NCI-H748 treated with DMSO at 0.1 percent for 48 hours (cell line): Measurements from ENCODE around the gene SPDYE1.

Experiments used
- DNase-seq: peaks from one replicate; lab custom pipeline; 2025; lab: John Stamatoyannopoulos, UW

SPDYE1 gene

GRCh38 chr7:44044315-44045225 lies 46.9 kb downstream of the SPDYE1 start, which contains the start of gene DBNL:
Gene DBNL (plus strand): TSS chr7:44044702. CDS start chr7:44044738, 36 bp downstream.
- DNase-seq = peak; percentile 76

DNA sequence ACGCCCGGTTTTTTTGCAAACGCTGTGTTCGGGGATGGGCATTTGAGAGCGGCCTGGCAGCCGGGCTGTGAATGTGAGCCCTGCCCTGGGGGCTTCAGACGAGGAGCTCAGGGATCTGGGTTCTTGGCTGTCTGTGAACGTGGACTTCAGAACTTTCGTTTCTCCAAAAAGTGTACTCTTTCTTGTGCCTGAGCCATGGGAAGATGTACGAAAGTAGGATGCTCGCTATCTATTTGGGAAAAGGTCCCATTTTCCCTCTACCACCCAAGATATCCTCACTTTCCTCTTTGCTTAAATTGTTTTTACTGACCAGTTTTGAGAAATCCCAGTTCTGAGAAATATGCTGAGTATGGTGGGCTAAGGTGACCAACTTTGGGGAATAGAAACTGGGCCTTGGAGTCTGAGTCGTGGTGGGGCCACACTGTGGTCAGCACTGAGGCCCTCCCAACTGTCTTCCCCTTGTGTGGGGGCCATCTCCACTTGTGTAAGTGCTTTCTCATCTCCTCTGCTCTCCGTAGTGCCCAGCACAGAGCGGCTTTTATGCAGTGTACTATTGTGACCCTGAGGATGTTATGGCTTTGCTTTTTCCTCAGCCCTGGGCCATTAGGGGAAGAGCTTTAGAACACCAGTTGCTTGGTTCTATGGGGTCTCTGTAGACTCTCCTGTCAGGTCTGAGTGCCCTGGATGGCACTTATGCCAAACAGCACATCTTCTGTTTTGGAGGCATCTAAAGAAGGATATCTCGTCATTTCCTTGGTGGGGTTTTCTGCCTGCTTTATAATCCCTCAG lies 47.7 kb downstream of the SPDYE1 start:
- no peak for DNase-seq

DNA sequence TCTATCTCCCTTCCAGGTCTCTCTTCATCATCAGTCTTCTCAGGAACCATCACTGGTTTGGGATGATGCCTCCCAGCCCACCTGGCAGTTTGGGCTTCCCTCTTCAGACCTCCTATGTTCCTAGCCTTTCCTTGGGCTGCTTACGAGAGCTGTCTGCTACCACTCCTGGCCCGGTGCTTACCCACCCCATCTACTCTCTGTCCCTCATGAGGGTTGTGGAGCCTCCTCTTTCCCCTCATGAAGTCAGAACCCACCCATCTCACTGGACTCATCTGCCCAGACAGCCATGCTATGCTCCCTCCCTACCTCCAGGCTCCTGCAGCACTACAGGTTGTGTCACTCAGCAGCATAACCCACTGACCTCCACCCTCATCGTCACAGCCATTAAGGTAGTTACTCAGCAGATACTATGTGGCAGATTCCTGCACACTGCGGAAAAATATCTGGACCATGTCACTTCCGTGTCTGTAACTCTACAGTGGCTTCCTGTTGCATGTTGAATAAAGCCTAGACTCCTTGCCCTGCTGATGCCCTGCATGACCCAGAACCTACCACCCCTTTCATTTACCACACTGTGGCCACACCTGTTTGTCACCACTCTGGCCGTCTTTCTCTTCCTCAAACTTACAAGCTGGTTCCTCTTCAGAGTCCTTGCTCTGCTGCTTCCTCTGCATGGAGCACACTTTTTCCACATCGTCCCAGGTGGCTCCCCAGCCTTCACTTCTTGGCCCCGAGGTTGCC lies 48.8 kb downstream of the SPDYE1 start:
- DNase-seq = no peak

DNA sequence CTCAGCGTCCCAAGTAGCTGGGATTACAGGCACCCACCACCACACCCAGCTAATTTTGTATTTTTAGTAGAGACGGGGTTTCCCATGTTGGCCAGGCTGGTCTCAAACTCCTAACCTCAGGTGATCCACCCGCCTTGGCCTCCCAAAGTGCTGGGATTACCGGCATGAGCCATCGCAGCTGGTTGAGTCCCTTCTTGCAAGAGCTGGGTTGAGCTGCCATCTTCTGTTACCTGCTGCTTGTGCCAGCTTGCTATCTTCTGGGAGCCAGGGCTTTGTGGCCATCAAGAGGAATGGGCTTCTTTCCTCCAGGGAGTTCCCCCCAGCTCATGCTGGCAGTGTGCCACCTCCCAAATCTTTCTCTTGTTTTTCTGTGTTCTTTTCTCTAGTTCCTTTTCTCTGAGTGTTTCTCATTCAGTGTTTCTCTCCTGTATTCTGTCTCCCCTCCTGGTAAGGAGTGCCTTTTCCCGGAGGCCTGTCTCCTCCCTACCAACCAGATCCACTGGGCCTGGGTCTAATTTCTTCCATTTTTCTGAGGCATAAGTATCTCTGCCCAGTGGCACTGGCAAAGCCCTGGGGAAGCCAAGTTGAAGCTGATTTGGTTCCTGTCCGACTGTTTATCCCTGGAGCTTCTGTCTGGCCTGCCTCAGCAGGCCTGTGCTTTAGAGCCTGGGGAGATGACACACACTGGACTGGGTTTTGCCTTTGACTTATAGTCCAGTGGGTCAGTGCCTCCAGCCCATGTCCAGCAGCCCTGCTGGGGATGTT lies 50.5 kb downstream of the SPDYE1 start:
- DNase-seq = no peak

GRCh38 chr7:44050121-44050914 lies 52.6 kb downstream of the SPDYE1 start:
- no peak for DNase-seq

- no peak for DNase-seq
Observed at GRCh38 chr7:44050915-44051560, 53.3 kb downstream of the SPDYE1 start.

- no peak for DNase-seq
Observed at GRCh38 chr7:44051611-44052220, 54.0 kb downstream of the SPDYE1 start.

- no peak for DNase-seq
Observed at GRCh38 chr7:44052771-44053365, 55.2 kb downstream of the SPDYE1 start.

GRCh38 chr7:44056681-44057080 lies 59.0 kb downstream of the SPDYE1 start:
- DNase-seq = no peak

DNA sequence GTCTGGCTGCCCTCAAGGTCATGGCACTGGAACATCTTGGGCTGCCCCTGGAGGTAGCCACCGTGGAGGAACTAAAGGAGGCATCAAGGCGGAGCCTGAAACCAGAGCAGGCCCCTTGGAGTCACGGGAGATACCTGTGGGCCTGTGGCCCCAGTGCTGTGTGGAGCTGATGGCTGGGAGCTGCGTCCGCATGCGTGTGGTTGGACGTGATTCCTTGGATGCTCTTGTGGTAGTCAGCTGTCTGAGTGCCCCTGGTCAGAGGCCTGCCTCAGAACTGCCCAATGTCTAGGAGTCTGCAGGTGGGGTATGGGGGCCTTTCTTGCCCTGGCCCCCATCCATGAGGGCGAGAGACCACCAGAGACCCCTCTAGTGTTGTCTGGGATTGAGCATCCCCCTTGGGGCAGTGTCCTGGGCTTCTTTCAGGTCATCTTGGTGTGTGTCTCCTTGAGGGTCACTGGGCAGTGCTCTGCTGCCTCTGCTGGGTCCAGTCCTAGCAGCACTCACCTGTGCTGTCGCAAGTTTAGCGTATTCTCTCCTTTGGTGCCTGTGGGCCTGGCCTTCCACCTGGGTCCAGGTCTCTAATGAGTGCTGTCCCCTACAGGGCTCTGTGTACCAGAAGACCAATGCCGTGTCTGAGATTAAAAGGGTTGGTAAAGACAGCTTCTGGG lies 59.6 kb downstream of the SPDYE1 start:
- DNase-seq = no peak

DNA sequence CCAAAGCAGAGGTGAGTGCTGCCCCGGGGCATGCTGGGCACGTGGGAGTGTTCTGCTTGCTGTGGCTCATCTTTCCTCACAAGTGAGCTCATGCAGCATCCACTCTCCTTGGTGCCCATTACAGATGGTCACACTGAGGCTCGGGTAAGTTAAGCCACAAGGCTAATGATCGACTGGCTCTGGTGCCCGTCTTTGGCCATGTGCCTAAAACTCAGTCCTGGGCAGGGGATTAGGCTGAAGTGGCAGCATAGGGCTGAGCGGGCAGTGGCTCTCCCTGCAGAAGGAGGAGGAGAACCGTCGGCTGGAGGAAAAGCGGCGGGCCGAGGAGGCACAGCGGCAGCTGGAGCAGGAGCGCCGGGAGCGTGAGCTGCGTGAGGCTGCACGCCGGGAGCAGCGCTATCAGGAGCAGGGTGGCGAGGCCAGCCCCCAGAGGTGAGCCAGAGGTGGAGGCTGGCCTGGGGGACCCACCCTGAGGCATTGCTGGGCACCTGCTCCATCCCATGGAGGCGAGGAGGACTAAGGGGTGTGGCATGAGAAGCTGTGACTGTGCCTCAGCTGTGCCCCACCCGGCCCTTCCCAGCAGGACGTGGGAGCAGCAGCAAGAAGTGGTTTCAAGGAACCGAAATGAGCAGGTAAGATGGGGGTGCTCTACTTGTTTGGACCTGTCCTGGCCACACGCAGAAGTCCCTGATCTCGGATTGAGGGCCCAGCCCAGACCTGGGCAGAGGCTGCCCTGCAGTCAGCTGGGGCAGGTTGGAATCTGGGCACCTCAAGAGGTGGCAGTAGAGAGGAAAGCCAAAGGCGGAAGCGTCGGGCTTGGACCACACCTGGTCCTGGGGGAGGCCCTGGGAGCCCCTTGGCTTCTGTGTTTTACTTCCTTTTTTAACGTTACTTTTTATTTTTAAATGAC lies 60.4 kb downstream of the SPDYE1 start:
- DNase-seq = no peak

DNA sequence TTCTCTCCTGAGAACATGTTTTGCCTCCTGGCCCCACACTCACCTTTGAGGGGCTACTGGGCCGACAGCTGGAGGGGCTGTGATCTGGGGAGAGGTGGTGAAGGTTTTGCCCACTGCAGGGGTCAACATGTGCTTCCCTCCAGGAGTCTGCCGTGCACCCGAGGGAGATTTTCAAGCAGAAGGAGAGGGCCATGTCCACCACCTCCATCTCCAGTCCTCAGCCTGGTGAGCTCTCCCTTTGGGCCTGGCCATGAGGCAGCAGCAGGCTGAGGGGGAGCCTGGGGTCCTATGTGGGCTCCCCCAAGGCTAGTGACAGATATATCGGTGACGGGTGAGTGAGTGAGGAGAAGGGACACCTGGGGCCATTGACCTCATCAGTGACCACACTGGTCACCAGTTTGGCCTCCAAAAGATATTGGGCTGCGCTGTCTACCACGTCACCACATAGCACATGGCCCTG lies 61.1 kb downstream of the SPDYE1 start:
- no peak for DNase-seq

DNA sequence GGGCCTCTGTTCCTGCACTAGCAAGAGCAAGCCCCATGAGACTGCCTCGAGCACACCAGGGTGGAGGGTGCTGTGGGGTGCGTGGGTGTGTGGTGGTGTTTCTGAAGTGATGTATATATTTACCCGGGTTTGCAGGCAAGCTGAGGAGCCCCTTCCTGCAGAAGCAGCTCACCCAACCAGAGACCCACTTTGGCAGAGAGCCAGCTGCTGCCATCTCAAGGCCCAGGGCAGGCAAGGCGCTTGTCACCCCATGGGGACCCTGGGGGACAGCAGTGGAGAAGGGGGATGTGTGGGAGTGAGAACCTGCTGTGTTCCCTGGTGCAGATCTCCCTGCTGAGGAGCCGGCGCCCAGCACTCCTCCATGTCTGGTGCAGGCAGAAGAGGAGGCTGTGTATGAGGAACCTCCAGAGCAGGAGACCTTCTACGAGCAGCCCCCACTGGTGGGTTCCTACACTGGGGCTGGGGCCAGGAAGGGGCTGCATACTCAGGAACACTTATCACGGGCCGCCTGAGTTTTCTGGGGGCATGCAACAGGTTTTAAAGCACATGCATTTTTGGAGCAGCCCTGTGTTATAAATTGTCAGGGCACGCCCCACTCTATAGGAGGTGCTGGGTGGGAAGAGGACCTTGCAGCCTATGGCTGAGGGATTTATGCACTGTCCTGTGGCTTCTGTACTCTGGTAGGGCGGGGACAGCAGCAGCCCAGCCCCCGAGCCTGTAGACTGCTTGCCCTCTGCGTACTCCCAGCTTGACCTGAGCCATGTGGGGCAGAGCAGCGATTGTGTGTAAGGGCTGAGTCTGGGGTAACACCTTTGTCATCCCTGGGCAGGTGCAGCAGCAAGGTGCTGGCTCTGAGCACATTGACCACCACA lies 61.8 kb downstream of the SPDYE1 start:
- DNase-seq = no peak
